ENCODE data around the gene GTF2H2C_2.
"Not testable (repeated sequence)": the region's sequence is repeated elsewhere in the genome, so short reads cannot be mapped to it uniquely, and the experiment has no call there.

- not testable (repeated sequence) for TF ChIP-seq CTCF, POLR2A (IDR thresholded peaks at IDR 0.05)
Observed at GRCh38 chr5:70449565-70449964, 34.4 kb downstream of the GTF2H2C_2 start.
